Naive thymus-derived CD8-positive, alpha-beta T cell (primary cell): ENCODE data around the gene HAGHL. TPM values are rescaled to one million over a fixed set of nuclear protein-coding genes. Genes with fewer than 3 reads are reported as not detected.
A peak's percentile ranks its signal among the peaks of the same experiment; 100 is the strongest.

Source experiments
- ATAC-seq, 2 donors: fragments of 150-1000 bp; cut with Tn5 transposase in 1 of 2; sonication (Bioruptor Pico), chemical (Tn5 transposase) in 1 of 2; 1 replicate in 1 of 2; 2 replicates in 1 of 2; pipeline ENCODE4 v1.10.0; 2021; ENCODE audit warnings: mild to moderate bottlenecking in 2 of 2, moderate library complexity in 2 of 2
- POLR2A ChIA-PET: fragments of 350-600 bp; sonication (Branson Sonifier 250); formaldehyde crosslinking; loops from one replicate; lab custom pipeline; 2021; ENCODE audit warnings: antibody characterized with exemption; lab: Charles Lee
- DNase-seq, 10 donors: peaks; one replicate each; pipeline versions ENCODE4 v3.0.0 to v3.0.0-alpha.2; 2020 to 2022
- H3K27ac Mint-ChIP-seq, 10 donors: one replicate each; pipeline ENCODE4 v1.8.0; 2020 to 2022; ENCODE audit warnings: mild to moderate bottlenecking in 10 of 10, mixed read lengths in 10 of 10, moderate library complexity in 4 of 10, inconsistent platforms in 1 of 10
- H3K27me3 Mint-ChIP-seq, 5 donors: one replicate each; pipeline ENCODE4 v1.8.0; 2021 to 2022; ENCODE audit warnings: mixed read lengths in 5 of 5
- H3K36me3 Mint-ChIP-seq, 3 donors: one replicate each; pipeline ENCODE4 v1.8.0; 2020 to 2022; ENCODE audit warnings: mixed read lengths in 3 of 3, mild to moderate bottlenecking in 2 of 3, inconsistent platforms in 1 of 3
- H3K4me1 Mint-ChIP-seq, 4 donors: one replicate each; pipeline ENCODE4 v1.8.0; 2021 to 2022; ENCODE audit warnings: mixed read lengths in 4 of 4
- H3K4me3 Mint-ChIP-seq, 10 donors: one replicate each; pipeline ENCODE4 v1.8.0; 2020 to 2022; ENCODE audit warnings: mild to moderate bottlenecking in 10 of 10, mixed read lengths in 10 of 10, moderate library complexity in 6 of 10, inconsistent platforms in 1 of 10
- H3K9me3 Mint-ChIP-seq, 9 donors: one replicate each; pipeline ENCODE4 v1.8.0; 2020 to 2022; ENCODE audit warnings: mixed read lengths in 9 of 9, mild to moderate bottlenecking in 3 of 9, inconsistent platforms in 1 of 9, moderate library complexity in 1 of 9
- polyA plus RNA-seq, 3 donors: library from polyadenylated mRNA; unstranded; fragments of 300-500 nt; fragmentation: Illumina TruSeq; gene quantifications; one replicate each; pipeline ENCODE4 v1.2.3, GENCODE V29; 2021
- total RNA-seq, 8 experiments: library from RNA in 2 of 8; stranded (reverse) in 2 of 8; gene quantifications; one replicate each; pipeline ENCODE4 v1.2.3 and lab custom pipeline; 2021 to 2026

The HAGHL gene, protein sequence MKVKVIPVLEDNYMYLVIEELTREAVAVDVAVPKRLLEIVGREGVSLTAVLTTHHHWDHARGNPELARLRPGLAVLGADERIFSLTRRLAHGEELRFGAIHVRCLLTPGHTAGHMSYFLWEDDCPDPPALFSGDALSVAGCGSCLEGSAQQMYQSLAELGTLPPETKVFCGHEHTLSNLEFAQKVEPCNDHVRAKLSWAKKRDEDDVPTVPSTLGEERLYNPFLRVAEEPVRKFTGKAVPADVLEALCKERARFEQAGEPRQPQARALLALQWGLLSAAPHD
- total RNA-seq (10 to 100 TPM; 50.1 to 67.0 TPM), polyA plus RNA-seq (1 to 10 TPM; 5.0 to 6.2 (median 6.0) TPM), total RNA-seq (lab: John Stamatoyannopoulos, UW) (4.2 to 25.5 (median 10.1) reads per million in 6 experiments)

DNA sequence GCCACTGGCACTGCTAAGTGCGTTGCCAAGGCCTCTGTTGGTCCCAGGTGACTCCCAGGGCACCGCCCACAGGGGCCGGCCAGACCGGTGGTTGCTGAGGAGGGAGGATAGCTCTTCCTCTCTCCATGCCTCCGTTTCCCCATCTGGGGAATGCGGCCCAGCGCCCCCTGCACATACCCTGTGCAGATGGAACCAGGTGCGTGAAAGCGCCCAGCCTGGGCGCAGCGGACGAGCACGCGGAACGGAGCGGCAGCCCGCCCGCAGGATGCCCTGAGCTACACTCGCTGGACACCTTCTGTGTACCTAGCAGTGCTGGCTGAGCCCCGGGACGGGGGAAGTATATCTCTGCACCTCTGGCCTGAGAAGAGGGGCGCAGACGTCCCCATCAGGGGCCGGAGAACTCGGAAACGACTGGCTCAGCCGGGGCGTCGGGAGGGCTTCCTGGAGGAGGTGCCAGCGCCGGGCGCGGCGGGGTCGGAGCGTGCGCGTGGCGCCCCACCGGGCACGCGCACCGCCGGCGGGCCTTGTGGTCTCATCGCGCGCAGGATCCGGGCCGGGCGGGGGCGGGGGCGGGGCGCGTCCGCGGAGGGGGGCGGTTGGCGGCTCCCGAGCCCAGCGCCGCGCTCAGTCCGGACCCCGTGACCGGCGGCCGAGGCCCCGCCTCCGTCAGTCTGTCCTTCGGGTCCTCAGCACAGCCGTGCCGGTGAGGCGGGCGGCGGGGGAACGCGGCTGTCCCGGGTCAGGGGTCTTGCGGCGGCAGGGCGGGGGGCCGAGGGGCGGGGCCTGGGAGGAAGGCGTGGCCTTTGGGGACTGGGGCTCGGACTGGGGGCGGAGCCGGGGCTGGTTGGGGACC lies at the start of gene HAGHL, which contains the start of gene CCDC78:
Gene HAGHL (plus strand): TSS at position 669 of the 853 bp plus-strand sequence. CDS start 404 bp downstream, outside the sequence.
Gene CCDC78 (minus strand): TSS at position 6 of the 853 bp plus-strand sequence. CDS start 76 bp downstream, outside the sequence.
- no peaks in the 10 kb centered on the region for H3K9me3 Mint-ChIP-seq
- no peaks in the 10 kb centered on the region for H3K36me3 Mint-ChIP-seq
- DNase-seq, result peak in 9 of 10 donors; percentile 49 to 80 (median 65)
- H3K27me3 Mint-ChIP-seq, result no peaks in the 10 kb centered on the region
- H3K4me3 Mint-ChIP-seq, result peak within 1 kb of the TSS; percentile 66 to 82 (median 76)
- peak within 1 kb of the TSS in 7 of 10 donors; percentile 35 to 79 (median 76) for H3K27ac Mint-ChIP-seq
- peak; percentile 20 to 39 for ATAC-seq
- peaks cover 14 to 25% (median 17%) of the 10 kb centered on the region in 4 donors for H3K4me1 Mint-ChIP-seq
- POLR2A ChIA-PET, result interaction anchor here (1.0 to 23.0 kb wide), 8 partner anchors 8 to 90 kb away, joined by 3 to 411 read pairs (median 6); partner anchors contain the start of genes ANTKMT, CCDC78, CIAO3 and HAGHL

DNA sequence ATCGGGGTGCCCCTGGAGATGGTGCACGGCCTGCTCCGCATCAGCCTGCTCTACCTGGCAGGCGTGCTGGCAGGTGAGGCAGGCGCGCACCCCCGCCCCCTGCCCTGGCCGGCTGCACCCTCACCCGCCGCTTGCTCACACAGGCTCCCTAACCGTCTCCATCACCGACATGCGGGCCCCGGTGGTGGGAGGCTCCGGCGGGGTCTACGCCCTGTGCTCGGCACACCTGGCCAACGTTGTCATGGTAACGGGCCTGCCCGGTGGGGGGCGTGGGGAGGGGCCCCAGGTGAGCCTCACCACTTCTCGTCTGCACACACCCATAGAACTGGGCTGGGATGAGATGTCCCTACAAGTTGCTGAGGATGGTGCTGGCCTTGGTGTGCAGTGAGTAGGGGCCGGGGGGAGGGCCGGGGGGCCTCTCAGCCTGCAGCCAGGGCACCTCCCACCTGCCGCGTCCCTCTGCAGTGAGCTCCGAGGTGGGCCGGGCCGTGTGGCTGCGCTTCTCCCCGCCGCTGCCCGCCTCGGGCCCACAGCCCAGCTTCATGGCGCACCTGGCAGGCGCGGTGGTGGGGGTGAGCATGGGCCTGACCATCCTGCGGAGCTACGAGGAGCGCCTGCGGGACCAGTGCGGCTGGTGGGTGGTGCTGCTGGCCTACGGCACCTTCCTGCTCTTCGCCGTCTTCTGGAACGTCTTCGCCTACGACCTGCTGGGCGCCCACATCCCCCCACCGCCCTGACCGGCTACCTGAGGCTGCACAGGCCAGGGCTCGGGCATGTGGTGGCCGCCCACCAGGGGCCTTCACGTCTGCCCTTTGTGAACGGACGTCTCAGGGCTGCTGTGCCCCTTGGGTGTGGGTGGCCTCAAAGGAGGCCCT lies 49.4 kb upstream of the HAGHL start:
- Mint-ChIP-seq H3K36me3 (peaks cover 0 to 21% (median 2%) of the 10 kb centered on the region in 3 donors), H3K4me3 (peak overlapping the region in 1 of 10 donors; percentile 11), H3K27ac (no peak overlapping the region), H3K4me1 (peaks cover 7 to 39% (median 26%) of the 10 kb centered on the region in 4 donors), H3K9me3 (no peaks in the 10 kb centered on the region), H3K27me3 (peaks cover 0 to 2% (median 0%) of the 10 kb centered on the region in 5 donors)
- DNase-seq, result no peak
- ATAC-seq, result no peak
- POLR2A ChIA-PET, result interaction anchor here (0.6 to 8.3 kb wide), 6 partner anchors 10 to 443 kb away, joined by 3 to 95 read pairs (median 20); partner anchors contain the start of genes FAM234A, RHOT2 and WDR24

DNA sequence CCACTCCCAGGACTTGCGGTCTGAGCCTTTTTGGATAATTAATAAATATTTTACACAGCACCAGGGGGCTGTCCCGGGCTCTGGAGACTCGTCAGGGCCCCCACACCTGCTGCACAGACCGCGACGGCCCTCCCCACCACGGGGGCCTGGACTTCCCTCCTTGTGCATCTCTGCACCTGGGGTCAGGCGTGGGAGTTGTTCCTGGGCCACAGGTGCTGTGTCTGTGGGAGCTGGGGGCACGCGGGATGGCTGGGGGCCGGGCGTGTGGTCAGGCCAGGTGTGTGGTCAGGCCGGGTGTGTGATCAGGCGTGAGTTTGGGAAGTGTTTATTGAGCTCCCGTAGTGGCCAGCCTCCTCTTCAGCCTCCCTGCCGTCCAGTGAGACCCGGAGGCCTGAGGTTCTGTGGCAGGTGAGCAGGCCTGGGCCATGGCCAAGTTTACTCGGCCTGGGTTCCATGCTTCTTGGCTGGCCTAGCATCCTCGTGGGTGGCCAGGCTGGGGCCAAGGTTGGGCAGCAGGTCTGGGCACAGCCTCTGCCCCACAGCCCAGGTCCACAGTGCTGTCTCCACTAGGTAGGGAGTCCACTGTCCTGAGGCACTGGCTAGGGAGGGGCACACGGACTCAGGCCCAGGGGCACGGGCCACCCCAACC lies 48.6 kb upstream of the HAGHL start:
- H3K9me3 Mint-ChIP-seq, result no peaks in the 10 kb centered on the region
- ATAC-seq (no peak), DNase-seq (no peak)
- peaks cover 8 to 42% (median 30%) of the 10 kb centered on the region in 4 donors for H3K4me1 Mint-ChIP-seq
- peaks cover 0 to 2% (median 0%) of the 10 kb centered on the region in 5 donors for H3K27me3 Mint-ChIP-seq
- peak overlapping the region in 6 of 10 donors; percentile 4 to 86 (median 76) for H3K4me3 Mint-ChIP-seq
- POLR2A ChIA-PET, result interaction anchor here (0.6 to 8.3 kb wide), 7 partner anchors 10 to 42 kb away, joined by 3 to 95 read pairs (median 5); partner anchors contain the start of genes RHOT2 and WDR24
- H3K36me3 Mint-ChIP-seq, result peaks cover 0 to 16% (median 3%) of the 10 kb centered on the region in 3 donors
- H3K27ac Mint-ChIP-seq, result peak overlapping the region in 1 of 10 donors; percentile 94

DNA sequence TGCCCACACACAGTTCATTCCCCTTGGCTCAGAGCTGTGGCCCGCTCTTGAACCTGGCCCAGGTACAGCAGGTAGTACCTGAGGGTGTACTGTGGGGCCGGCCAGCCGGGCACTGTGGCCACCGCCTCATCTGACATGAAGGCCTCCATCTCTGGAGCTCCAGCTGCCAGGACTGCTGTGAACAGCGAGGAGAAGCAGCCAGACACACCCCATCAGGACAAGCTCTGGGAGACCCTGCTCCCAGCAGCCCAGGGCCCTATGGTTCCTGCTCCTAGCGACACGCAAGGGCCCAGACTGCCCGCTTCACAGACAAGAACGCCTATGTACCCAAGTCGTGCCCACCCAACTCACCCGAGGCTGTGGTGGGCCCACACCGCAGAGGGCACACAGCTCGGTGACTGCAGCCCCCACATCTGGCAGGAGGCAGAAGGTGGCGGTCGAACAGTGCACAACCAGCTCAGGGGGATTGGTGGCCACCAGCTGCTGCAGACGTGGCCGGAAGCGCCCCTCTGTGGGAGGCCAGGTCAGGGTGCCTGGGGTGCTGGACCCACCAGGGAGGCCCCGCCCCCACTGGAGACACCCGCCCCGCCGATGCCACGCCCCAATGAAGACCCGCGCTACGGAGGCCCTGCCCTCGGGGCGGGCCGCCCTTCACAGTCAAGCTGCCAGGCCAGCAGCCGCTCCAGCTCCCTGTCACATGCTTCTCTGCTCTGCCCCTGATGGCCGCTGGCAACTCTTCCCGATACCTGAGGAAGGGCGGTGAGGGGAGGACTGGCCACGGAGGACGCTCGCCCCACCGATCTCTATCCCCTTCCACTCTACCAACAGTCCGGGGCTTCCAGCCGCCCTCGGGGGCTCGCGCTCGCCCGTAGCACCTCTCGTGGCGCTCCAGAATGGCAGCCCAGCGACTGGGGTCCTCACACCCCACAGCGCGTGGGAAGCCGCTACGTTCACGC lies 47.8 kb upstream of the HAGHL start:
- peaks cover 7 to 46% (median 33%) of the 10 kb centered on the region in 4 donors for H3K4me1 Mint-ChIP-seq
- DNase-seq, result peak in 9 of 10 donors; percentile 33 to 76 (median 55)
- ATAC-seq, result peak; percentile 23 to 27
- POLR2A ChIA-PET, result interaction anchor here (0.6 to 8.3 kb wide), 7 partner anchors 9 to 47 kb away, joined by 3 to 95 read pairs (median 6); partner anchors contain the start of genes CCDC78, RHOT2 and WDR24
- peak overlapping the region in 9 of 10 donors; percentile 37 to 94 (median 83) for H3K27ac Mint-ChIP-seq
- peak overlapping the region; percentile 66 to 90 (median 84) for H3K4me3 Mint-ChIP-seq
- H3K36me3 Mint-ChIP-seq, result peaks cover 0 to 14% (median 3%) of the 10 kb centered on the region in 3 donors
- peaks cover 0 to 2% (median 0%) of the 10 kb centered on the region in 5 donors for H3K27me3 Mint-ChIP-seq
- no peaks in the 10 kb centered on the region for H3K9me3 Mint-ChIP-seq

DNA sequence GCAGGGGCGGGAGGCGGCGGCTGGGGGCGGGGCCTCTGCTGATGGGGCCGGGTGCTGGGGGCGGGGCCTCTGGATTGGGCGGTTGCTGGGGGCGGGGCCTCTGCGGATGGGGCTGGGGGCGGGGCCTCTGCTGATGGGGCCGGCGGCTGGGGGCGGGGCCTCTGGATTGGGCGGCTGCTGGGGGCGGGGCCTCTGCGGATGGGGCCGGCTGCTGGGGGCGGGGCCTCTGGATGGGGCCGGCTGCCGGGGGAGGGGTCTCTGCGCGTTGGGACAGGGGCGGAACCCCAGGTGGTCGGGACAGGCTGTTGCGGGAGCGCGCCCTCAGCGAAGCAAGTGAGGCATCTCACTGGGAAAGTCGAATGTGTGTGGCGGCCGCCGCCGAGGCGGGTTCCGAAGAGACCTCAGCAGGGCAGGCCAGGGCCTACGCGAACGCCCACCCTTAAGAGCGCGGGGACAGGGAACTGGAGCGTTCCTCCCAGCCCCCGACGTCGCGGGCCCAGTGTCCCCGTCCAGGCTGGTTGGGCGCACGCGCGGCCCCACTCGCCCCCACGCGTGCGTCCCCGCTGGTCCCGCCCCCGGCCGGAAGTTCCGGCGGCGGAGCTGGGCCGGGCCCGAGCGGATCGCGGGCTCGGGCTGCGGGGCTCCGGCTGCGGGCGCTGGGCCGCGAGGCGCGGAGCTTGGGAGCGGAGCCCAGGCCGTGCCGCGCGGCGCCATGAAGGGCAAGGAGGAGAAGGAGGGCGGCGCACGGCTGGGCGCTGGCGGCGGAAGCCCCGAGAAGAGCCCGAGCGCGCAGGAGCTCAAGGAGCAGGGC lies 46.9 kb upstream of the HAGHL start, which contains the start of gene STUB1:
Gene STUB1 (plus strand): TSS at position 597 of the 811 bp plus-strand sequence. CDS start 116 bp downstream, at position 713.
- POLR2A ChIA-PET, result interaction anchor here (0.5 to 8.3 kb wide), 11 partner anchors 10 to 1292 kb away, joined by 3 to 95 read pairs (median 6); partner anchors contain the start of genes ANTKMT, CCDC78, DECR2 and HAGHL
- Mint-ChIP-seq H3K4me1 (peaks cover 7 to 44% (median 33%) of the 10 kb centered on the region in 4 donors), H3K9me3 (no peaks in the 10 kb centered on the region), H3K36me3 (peaks cover 0 to 12% (median 3%) of the 10 kb centered on the region in 3 donors), H3K27ac (peak within 1 kb of the TSS in 9 of 10 donors; percentile 61 to 94 (median 82)), H3K27me3 (peaks cover 0 to 2% (median 0%) of the 10 kb centered on the region in 5 donors), H3K4me3 (peak within 1 kb of the TSS; percentile 75 to 90 (median 84))
- DNase-seq, result peak; percentile 74 to 97 (median 86)
- peak; percentile 50 to 56 for ATAC-seq

DNA sequence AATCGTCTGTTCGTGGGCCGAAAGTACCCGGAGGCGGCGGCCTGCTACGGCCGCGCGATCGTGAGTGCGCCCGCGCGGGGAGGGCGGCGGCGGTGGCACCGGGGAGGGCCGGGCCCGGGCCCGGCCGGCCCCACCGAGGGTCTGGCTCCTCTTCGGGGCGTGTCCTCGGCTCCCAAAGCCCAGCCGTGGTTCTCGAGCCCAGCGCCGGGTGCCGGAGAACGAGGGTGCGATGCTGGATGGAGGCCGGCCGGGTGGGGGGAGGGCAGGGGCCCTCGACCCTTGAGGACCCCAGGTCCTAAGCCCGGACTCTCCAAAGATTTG lies 46.3 kb upstream of the HAGHL start:
- Mint-ChIP-seq H3K4me3 (peak overlapping the region; percentile 64 to 86 (median 74)), H3K36me3 (peaks cover 0 to 12% (median 3%) of the 10 kb centered on the region in 3 donors), H3K27ac (peak overlapping the region in 4 of 10 donors; percentile 25 to 65 (median 58)), H3K27me3 (peaks cover 0 to 2% (median 0%) of the 10 kb centered on the region in 5 donors), H3K9me3 (no peaks in the 10 kb centered on the region), H3K4me1 (peaks cover 7 to 41% (median 29%) of the 10 kb centered on the region in 4 donors)
- no peak for DNase-seq
- ATAC-seq, result no peak
- POLR2A ChIA-PET, result interaction anchor here (0.5 to 8.3 kb wide), 12 partner anchors 9 to 1291 kb away, joined by 3 to 95 read pairs (median 6); partner anchors contain the start of genes ANTKMT, CCDC78, DECR2 and HAGHL

DNA sequence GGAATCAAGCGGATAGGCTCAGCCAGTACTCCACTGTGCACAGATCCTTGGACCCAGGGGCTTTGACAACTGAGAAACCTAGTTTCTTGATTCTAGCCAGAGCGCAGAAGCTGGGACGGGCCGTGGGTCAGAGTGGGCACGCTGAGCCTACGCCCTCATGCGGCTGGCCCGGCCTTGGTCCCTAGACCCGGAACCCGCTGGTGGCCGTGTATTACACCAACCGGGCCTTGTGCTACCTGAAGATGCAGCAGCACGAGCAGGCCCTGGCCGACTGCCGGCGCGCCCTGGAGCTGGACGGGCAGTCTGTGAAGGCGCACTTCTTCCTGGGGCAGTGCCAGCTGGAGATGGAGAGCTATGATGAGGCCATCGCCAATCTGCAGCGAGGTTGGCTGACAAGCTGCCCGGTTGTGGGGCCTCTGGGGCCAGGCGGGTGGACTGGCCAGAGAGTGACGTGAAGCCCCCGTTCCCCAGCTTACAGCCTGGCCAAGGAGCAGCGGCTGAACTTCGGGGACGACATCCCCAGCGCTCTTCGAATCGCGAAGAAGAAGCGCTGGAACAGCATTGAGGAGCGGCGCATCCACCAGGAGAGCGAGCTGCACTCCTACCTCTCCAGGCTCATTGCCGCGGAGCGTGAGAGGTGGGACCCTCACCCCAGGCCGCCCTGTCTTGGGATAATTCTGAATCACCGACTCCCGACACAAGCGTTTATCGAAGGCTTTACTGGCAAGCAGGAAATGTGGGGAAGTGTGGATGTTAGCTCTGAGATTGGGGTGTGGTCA lies 45.8 kb upstream of the HAGHL start:
- POLR2A ChIA-PET, result interaction anchor here (0.5 to 8.3 kb wide), 14 partner anchors 9 to 1835 kb away, joined by 3 to 95 read pairs (median 5); partner anchors contain the start of genes ANTKMT, HAGHL, MCRIP2 and METTL26
- no peaks in the 10 kb centered on the region for H3K9me3 Mint-ChIP-seq

DNA sequence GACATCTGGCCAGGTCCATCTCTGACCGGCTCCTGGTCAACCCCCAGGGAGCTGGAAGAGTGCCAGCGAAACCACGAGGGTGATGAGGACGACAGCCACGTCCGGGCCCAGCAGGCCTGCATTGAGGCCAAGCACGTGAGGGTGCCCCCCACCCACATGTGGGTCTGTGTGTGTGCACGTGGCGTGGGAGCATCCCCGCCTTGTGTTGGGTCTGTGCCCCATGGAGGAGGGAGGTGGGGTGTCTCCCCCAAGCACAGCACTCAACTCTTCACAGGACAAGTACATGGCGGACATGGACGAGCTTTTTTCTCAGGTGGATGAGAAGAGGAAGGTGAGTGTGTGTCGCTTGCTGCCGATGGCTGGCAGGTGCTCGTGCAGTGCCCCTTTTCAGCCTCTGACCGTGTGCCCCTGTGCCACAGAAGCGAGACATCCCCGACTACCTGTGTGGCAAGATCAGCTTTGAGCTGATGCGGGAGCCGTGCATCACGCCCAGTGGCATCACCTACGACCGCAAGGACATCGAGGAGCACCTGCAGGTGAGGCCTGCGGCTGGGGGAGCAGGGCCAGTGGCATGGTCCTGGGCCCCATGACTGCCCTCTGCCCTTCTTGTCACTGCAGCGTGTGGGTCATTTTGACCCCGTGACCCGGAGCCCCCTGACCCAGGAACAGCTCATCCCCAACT lies 45.0 kb upstream of the HAGHL start:
- ATAC-seq, result no peak
- H3K4me1 Mint-ChIP-seq, result peaks cover 7 to 36% (median 32%) of the 10 kb centered on the region in 4 donors
- no peaks in the 10 kb centered on the region for H3K9me3 Mint-ChIP-seq
- POLR2A ChIA-PET, result interaction anchor here (0.5 to 8.3 kb wide), 13 partner anchors 8 to 1283 kb away, joined by 3 to 95 read pairs (median 5); partner anchors contain the start of genes ANTKMT, HAGHL, MCRIP2 and METTL26
- peak overlapping the region; percentile 64 to 82 (median 78) for H3K4me3 Mint-ChIP-seq
- peak overlapping the region in 6 of 10 donors; percentile 19 to 84 (median 53) for H3K27ac Mint-ChIP-seq
- DNase-seq, result no peak
- no peaks in the 10 kb centered on the region for H3K27me3 Mint-ChIP-seq
- peaks cover 0 to 14% (median 3%) of the 10 kb centered on the region in 3 donors for H3K36me3 Mint-ChIP-seq

More for the DNA sequence above, 45.8 kb upstream of the HAGHL start:
- DNase-seq, result no peak
- Mint-ChIP-seq H3K27ac (peak overlapping the region in 7 of 10 donors; percentile 19 to 84 (median 44)), H3K4me3 (peak overlapping the region; percentile 64 to 81 (median 71)), H3K36me3 (peaks cover 0 to 13% (median 3%) of the 10 kb centered on the region in 3 donors), H3K4me1 (peaks cover 7 to 41% (median 32%) of the 10 kb centered on the region in 4 donors), H3K27me3 (peaks cover 0 to 2% (median 0%) of the 10 kb centered on the region in 5 donors)
- no peak for ATAC-seq
